CD4-positive, alpha-beta T cell treated with Interleukin-1 beta for 1 hour (primary cell): ENCODE results near the gene MRPL3.
A peak's percentile ranks its signal among the peaks of the same experiment; 100 is the strongest.

Source experiments
- DNase-seq, 2 donors: peaks; one replicate each; pipeline ENCODE4 v3.0.0-alpha.2; 2020 to 2022

Gene MRPL3

DNA sequence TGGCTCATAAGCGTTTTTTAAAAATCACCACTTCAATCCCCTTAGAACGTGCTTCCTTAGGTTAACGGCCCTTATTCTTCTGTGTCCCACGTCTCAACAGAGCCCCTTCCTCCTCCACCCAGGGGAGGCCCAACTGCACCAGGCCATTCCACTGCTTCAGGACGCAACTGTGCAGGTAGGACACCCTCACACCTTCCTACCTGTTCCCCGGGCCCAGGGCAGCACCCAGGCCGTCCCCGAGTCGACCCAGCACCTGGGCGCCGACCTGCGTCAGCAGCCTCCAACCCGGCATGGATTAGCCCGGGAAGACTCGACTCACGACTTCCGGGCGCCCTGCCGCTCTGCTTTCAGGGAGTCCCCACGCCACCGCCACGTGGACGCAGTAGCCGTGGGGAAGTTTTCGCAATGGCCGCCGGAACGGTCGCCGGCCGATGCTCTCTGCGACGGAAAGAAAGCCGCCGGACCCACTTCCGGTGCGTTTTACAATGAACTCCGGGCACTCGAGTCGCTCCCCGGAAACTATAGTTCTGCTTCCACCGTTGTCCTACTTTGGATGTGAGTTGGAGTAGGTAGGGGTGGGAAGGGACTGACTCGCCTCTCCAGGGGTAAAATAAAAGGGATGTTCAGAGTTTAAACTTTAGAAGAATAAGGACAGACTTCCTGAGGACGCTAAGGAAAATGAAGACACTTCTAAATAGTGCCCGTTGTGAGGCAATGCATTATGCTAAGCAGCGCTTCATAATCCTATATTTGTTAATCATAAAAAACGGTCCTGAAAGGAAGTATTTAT is at the start of gene MRPL3:
Gene MRPL3, minus strand, starts transcription at position 442 of the 790 bp plus-strand sequence. Its CDS starts 150 bp downstream, at position 292.
- peak; percentile 84 to 85 for DNase-seq

DNA sequence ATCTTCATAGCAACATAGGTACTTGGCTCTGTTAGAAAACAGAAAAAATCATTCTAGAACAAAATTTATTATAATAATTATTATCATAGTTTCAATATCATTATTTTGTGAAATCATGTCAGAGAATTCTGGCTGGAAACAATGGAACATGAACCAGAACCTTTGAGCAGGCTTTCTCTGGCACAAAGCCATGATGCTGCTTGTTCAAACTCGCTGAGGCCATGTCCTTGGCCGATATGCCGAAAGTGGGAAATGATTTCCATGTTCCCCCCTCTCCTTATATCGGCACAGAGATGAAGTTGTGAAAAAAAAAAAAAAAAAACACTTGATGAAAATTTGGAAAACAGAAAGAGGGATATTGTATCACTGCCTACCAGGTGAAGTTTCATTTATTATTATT is 49.0 kb upstream of the MRPL3 start:
- DNase-seq = no peak

DNA sequence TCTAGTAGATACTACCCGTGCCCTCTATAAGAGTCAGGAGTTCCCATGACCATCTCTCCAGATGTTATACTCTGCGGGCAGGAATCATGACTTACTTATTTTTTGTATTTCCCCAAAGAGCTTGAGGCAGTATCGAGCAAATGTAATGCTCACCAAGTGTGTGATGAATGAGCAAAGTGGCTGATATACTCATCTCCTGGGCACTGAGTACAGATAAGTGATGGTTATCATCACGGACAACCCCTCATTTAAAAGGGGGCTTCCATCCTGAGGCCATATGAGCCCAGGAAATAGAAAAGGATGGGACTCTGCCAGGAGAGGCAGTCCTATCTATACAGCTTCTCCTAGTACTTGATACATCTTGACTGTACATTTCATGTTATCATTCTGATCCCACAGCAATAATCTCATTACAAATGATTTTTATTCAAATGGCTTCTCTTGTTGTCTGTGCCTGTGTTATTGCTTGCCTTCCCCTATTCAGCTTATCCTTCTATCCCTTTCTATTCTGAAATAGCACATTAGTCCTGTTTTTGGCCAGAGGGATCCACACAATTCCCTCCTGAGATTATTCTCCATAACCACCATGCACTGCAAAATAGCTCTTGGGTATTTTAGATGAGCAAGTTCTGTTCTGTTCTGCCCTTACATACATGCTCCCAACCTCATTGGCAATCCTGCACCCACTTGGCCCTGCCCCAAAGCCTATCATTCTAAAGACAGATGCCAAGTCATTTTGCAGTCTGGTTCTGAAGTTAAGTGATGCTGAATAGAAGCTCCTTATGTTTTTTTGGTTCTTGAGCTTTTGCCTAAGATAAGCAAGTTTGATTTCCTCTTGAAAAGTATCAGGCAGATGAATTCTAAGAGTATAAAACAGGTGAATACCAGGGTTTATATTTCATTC is 48.0 kb upstream of the MRPL3 start:
- DNase-seq = no peak

DNA sequence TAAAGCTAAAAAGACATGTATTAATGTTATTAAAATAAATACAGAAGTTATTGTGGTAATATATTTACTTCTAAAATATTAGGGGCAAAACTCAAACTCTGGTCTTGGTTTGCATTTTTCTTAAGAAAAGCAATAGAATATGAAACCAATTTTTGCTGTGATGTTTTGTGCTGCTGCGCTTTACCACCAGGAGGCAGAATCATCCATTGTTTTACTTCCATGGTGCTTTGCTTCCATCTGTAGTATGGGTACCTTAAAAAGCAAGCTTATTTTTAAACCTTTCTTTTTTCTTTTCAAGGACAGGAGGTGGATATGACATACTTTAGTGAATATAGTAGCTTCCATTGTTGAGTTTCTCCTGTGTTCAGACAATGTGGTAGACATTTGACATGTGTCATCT is 46.6 kb upstream of the MRPL3 start:
- DNase-seq = no peak

DNA sequence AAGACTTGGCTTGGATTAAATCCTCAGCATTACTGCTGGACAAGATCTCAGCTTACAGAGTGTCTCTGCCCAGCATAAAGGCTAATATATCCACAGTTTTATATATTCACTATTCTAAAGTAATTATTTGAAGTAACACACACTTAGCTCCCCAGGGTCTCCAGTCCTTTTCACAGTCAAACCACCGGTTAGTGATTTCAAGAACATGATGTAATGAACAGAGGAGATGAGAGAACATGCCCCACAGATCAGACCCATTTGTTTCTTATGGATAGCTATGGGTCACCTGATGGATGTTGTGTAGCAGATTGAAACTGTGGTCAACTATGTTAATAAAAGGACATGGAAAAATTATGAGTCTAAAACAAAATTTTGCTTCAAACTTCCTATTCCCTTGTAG is 44.8 kb upstream of the MRPL3 start:
- no peak for DNase-seq

DNA sequence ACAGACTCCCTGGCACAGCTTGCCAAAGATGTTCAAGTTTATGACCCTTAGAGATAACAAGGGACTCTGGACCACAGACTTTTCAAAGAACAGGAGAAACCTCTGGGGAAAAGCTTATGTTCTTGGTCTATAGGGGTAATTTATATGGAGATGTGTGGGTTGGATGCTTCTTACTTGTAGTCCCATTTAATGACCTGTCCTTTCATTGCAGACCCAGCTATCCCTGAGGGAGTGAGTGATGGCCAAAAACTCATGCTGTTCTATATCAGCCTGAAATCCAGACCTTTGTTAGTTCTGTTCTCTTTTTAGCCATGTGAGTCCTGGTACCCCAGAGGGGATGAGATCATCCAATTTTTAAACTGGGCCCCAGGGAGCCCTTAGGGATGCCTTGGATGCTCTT is 43.7 kb upstream of the MRPL3 start:
- no peak for DNase-seq

GRCh38 chr3:131544557-131544956 is 41.8 kb upstream of the MRPL3 start:
- no peak for DNase-seq

DNA sequence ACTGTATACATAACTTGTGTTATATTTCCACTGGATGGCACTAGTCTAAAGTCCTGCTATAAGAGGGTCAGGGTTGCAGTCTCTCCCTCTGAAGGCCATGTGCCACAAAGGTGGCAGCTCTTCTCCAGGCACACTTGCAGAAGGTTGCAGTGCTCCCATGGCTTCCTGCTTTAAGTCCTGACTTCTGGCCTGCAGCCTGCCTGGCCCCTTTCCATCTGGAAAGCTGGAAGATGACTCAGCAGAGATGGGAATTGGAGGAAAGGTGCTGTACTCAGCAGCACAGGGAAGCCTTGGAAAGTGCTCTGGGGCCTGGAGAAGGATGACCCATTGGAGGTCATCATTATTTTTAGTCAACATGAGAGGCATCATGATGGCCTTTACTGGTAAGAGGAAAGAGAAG is 40.9 kb upstream of the MRPL3 start:
- DNase-seq = no peak

DNA sequence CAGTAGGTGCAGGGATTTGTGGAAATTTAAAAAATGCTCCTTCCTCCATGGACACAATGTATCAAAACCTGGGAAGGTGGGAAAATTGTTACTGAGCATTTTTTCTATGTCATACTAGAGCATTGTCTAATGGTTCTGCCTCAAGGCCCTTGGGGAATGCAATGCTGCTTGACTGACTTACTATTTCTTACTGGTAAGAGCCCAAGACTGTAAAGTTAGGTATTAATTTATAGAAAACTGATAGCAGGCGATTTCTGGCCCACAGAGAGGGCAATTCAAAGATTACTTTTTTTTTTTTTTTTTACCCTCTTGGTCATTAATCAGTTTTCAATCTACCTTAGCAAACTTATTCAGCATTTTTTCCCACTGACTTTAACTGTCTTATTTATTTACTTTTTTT is 38.5 kb upstream of the MRPL3 start:
- no peak for DNase-seq

GRCh38 chr3:131540821-131541220 is 38.0 kb upstream of the MRPL3 start:
- no peak for DNase-seq

DNA sequence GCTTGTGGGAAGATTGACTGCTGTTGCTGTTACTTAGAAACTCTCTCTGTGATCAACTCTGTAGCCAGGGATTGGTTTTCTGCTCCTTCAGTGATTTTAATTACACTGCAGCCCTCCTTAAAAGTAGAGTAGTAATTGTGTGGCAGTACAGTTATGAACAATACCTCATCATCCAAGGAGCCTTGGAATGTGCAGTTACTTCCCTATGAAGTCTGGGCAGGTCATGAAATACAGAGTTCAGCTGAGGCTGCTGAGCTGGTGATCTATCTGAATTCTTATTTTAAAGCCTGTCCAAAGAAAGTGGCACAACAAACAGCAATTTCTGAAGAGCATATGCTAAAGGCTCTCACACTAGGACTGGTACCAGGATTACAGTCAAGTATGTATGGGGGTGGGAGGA is 37.4 kb upstream of the MRPL3 start:
- no peak for DNase-seq

DNA sequence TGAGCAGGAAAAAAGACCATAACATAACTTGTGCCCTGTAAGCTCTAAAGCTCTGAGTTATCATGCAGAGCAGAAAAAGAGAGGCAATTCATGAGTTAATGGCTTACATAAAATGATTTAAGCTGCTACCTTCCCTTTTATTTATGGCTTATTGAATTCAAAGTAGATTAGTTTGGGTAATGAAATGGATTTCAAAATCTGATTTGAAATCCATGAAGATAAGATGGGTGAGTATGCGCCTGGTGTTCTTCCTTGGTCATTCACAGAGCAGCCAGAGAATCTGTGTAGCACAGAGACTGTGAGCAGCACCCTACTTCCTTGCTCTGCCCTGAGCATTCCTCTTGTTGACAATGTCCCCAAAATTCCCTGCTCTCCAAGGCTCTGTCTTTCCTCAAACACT is 36.2 kb upstream of the MRPL3 start:
- DNase-seq = no peak

DNA sequence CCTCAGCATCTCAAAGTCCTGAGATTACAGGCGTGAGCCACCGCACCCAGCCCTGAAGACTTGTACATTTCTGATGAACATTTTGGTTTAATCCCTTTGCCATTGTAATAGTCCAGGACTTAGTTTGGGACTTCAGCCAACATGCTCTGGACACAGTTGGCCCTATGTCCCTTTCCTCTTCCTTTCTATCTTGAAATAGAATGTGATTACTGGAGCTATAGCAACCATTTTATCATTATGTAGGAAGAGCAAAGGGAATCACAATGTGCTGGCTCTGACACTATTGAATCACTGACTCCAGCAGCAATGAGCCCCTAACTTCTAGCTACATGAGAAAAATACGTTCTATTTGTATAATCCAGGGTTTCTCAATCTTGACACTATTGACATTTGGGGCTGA is 34.8 kb upstream of the MRPL3 start:
- no peak for DNase-seq

- DNase-seq = no peak
Measured at GRCh38 chr3:131535596-131535995, 32.8 kb upstream of the MRPL3 start.

- DNase-seq = no peak
Measured at GRCh38 chr3:131535131-131535530, 32.4 kb upstream of the MRPL3 start.

GRCh38 chr3:131532645-131533044 is 29.9 kb upstream of the MRPL3 start:
- no peak for DNase-seq

DNA sequence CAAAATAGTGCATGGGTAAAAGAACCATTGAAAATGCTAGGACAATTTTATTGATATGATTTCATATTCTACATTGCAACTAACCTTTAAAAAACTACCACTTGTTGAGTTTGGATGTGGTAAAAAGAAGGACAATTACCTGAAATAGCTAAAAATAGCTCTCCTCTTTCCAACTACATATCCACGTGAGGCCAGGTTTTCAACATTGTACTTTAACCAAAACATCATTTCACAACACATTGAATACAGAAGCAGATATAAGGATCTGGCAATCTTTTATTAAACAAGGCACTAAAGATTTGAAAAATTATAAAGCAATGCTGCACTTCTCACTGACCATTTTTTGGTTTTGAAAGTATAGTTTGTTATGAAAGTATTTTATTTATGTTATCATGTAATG is 28.1 kb upstream of the MRPL3 start:
- DNase-seq = no peak

- no peak for DNase-seq
Measured at GRCh38 chr3:131530388-131530787, 27.6 kb upstream of the MRPL3 start.

DNA sequence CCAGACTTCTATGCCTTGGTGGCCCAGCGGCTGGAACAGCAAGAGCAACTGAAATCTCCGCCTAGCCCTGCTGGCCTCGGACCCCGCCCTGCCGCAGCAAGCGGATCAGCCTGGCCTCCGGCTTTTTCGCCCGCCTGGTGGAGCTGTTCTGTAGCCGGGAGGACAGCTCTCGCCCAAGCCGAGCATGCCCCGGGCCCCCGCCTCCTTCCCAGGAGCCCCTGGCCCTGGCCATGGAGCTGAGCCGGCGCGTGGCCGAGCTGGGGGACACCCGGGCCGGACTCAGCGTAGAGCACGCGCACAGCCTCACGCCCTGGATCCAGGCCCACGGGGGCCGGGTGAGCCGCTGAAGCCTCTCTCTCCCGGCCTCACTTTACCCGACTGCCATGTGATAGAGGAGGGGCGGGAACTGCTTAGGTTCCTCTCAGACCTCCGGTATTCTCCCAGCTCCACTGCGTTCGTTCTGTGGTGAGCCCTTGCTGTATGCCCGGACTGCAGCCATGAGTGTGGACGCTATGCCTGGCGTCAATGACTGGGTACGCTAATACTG is 24.1 kb upstream of the MRPL3 start:
- DNase-seq = no peak

DNA sequence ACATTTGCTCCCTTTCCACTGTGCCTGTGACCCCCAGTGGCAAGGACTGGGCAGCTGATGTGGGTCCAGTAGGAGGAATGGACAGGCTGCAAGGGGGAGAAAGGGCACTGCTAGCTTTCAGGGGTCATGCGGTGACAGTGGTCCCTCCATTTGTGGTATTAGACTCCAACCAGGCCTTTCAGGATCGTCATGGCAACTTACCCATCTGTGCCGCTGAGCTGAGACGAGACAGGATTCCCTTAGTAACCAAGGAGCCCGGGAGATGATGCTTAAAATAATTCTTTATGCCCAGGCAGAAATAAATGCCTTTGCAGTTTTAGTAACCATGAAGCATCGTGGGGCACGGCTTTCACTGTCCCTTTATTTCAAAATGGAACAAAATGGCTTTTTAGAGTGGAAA is 15.9 kb upstream of the MRPL3 start:
- DNase-seq = no peak

- DNase-seq = no peak
Measured at GRCh38 chr3:131505421-131505820, 2.6 kb upstream of the MRPL3 start.

DNA sequence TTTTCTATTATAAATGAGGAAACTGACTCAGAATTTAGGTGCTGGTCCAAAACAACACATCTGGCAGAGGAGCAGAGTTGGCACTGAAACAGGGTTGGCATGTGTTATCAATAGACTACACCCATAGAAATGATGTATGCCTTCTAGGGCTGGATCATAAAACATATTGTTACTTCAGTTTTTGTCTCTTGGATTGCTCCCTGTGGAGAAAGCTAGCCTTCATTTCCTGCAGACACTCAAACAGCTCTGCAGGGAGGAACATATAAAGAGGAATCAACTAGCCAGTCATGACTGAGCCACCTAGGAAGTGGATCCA is 507 bp upstream of the MRPL3 start:
- no peak for DNase-seq

- no peak for DNase-seq
Measured at GRCh38 chr3:131501949-131502348, 822 bp downstream of the MRPL3 start.

DNA sequence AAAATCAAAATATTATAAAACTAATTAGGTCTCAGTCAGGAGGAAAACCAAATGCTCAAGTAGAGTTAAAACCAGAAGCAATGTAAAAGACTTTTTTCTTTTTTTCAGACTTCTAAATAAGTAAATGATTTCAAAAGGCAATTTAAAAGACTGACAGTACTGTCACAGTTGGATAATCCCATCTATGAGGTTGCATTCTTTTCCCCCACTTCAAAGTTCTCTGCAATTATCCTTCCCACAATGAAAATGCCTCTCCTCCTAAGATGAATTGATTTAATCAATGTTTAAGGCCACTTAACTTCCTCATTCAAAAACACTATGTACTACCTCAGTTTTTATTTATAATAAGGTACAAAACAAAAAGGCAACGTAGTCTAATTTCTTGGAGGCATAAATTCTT is 8.1 kb downstream of the MRPL3 start:
- DNase-seq = no peak
